HEK293 (cell line): Measurements from ENCODE around the gene NOL9.

ENCODE experiments used
- CTCF ChIA-PET: fragments of 350-600 bp; formaldehyde crosslinking; extraction: SDS; loops from one replicate; lab custom pipeline; 2021; ENCODE audit warnings: antibody characterized with exemption; lab: Yijun Ruan, JAX
- POLR2A ChIA-PET: fragments of 300-600 bp; formaldehyde crosslinking; extraction: SDS; loops from one replicate; lab custom pipeline; 2020; ENCODE audit warnings: antibody characterized with exemption, inconsistent platforms; lab: Yijun Ruan, JAX
- H3K27ac ChIP-seq: fragments of 200-500 bp; sonication (Bioruptor generic); 2 replicates; pipeline ENCODE4 v1.5.1; 2014; ENCODE audit warnings: low read depth, low read length, control low read depth, inconsistent platforms; ENCODE audit errors: extremely low read depth
- H3K36me3 ChIP-seq, 2 experiments: fragments of 200-500 bp in 1 of 2; sonication (Bioruptor generic) in 1 of 2; 1 replicate in 1 of 2; 2 replicates in 1 of 2; pipeline ENCODE4 v1.5.1; 2014 to 2017; ENCODE audit warnings: inconsistent platforms in 2 of 2, low read length in 2 of 2; ENCODE audit not compliant: control insufficient read depth in 2 of 2, insufficient read depth in 1 of 2
- H3K4me1 ChIP-seq: fragments of 200-500 bp; sonication (Bioruptor generic); 2 replicates; pipeline ENCODE4 v1.5.1; 2014; ENCODE audit warnings: mild to moderate bottlenecking, low read length, inconsistent platforms; ENCODE audit not compliant: control insufficient read depth, insufficient read depth
- H3K4me3 ChIP-seq: 2 replicates; pipeline ENCODE4 v1.5.1; 2011; ENCODE audit warnings: low read depth, mild to moderate bottlenecking, control low read depth, low read length, moderate library complexity
- H3K9me3 ChIP-seq: fragments of 200-500 bp; sonication (Bioruptor generic); 2 replicates; pipeline ENCODE4 v1.5.1; 2014; ENCODE audit warnings: low read depth, low read length, inconsistent platforms; ENCODE audit not compliant: control insufficient read depth, insufficient read depth
- EGR2 ChIP-seq: fragments of 450-650 bp; formaldehyde crosslinking; IDR thresholded peaks from 2 replicates; pipeline ENCODE4 v1.5.1; 2016; ENCODE audit warnings: low read depth, missing biosample characterization, missing genetic modification characterization
- GLIS1 ChIP-seq: fragments of 450-650 bp; formaldehyde crosslinking; IDR thresholded peaks from 2 replicates; pipeline ENCODE4 v1.5.1; 2016; ENCODE audit warnings: missing biosample characterization, missing genetic modification characterization
- MEIS1 ChIP-seq: sonication (generic); formaldehyde crosslinking; IDR thresholded peaks from 2 replicates; pipeline ENCODE4 v1.8.1; 2022; ENCODE audit warnings: missing genetic modification reagents, mild to moderate bottlenecking, borderline replicate concordance
- OSR2 ChIP-seq: fragments of 450-650 bp; formaldehyde crosslinking; IDR thresholded peaks from 2 replicates; pipeline ENCODE4 v1.5.1; 2016; ENCODE audit warnings: missing biosample characterization, missing genetic modification characterization
- SCRT1 ChIP-seq: fragments of 450-650 bp; formaldehyde crosslinking; IDR thresholded peaks from 2 replicates; pipeline ENCODE4 v1.5.1; 2016; ENCODE audit warnings: missing biosample characterization, missing genetic modification characterization, borderline replicate concordance
- SCRT2 ChIP-seq: fragments of 450-650 bp; formaldehyde crosslinking; IDR thresholded peaks from 2 replicates; pipeline ENCODE4 v1.5.1; 2016; ENCODE audit warnings: missing biosample characterization, missing genetic modification characterization
- TCF7L2 ChIP-seq: IDR thresholded peaks from 2 replicates; pipeline ENCODE4 v1.6.1; 2011; ENCODE audit warnings: low read depth, mild to moderate bottlenecking, inconsistent platforms, low read length, moderate library complexity, borderline replicate concordance
- ZFHX2 ChIP-seq: fragments of 450-650 bp; formaldehyde crosslinking; conservative IDR thresholded peaks from 2 replicates; pipeline ENCODE4 v1.5.1; 2016; ENCODE audit warnings: missing biosample characterization, missing genetic modification characterization
- ZNF155 ChIP-seq: fragments of 450-650 bp; formaldehyde crosslinking; IDR thresholded peaks from 2 replicates; pipeline ENCODE4 v1.5.1; 2016; ENCODE audit warnings: missing biosample characterization, missing genetic modification characterization
- ZNF324 ChIP-seq: fragments of 450-650 bp; formaldehyde crosslinking; IDR thresholded peaks from 2 replicates; pipeline ENCODE4 v1.5.1; 2016; ENCODE audit warnings: missing biosample characterization, missing genetic modification characterization
- ZNF350 ChIP-seq: fragments of 450-650 bp; formaldehyde crosslinking; IDR thresholded peaks from 2 replicates; pipeline ENCODE4 v1.5.0; 2017; ENCODE audit warnings: missing biosample characterization, mild to moderate bottlenecking, missing genetic modification characterization
- ZNF391 ChIP-seq: fragments of 450-650 bp; formaldehyde crosslinking; IDR thresholded peaks from 2 replicates; pipeline ENCODE4 v1.5.1; 2016; ENCODE audit warnings: low read depth, missing biosample characterization, missing genetic modification characterization, borderline replicate concordance
- ZNF555 ChIP-seq: fragments of 450-650 bp; formaldehyde crosslinking; conservative IDR thresholded peaks from 2 replicates; pipeline ENCODE4 v1.5.1; 2017; ENCODE audit warnings: missing biosample characterization, mild to moderate bottlenecking, missing genetic modification characterization, inconsistent platforms
- ZNF571 ChIP-seq: fragments of 450-650 bp; formaldehyde crosslinking; IDR thresholded peaks from 2 replicates; pipeline ENCODE4 v1.5.0; 2017; ENCODE audit warnings: missing biosample characterization, missing genetic modification characterization
- ZNF626 ChIP-seq: fragments of 450-650 bp; sonication (Bioruptor Pico); formaldehyde crosslinking; IDR thresholded peaks from 2 replicates; pipeline ENCODE4 v1.5.1; 2018; ENCODE audit warnings: missing biosample characterization, missing genetic modification characterization, inconsistent platforms
- ZNF654 ChIP-seq: fragments of 450-650 bp; formaldehyde crosslinking; IDR thresholded peaks from 2 replicates; pipeline ENCODE4 v1.5.1; 2016; ENCODE audit warnings: low read depth, missing biosample characterization, missing genetic modification characterization
- ZNF747 ChIP-seq: fragments of 450-650 bp; formaldehyde crosslinking; IDR thresholded peaks from 2 replicates; pipeline ENCODE4 v1.5.1; 2016; ENCODE audit warnings: missing biosample characterization, missing genetic modification characterization
- ZNF76 ChIP-seq: fragments of 450-650 bp; formaldehyde crosslinking; IDR thresholded peaks from 2 replicates; pipeline ENCODE4; 2016; ENCODE audit warnings: low read depth, missing biosample characterization, missing genetic modification characterization, borderline replicate concordance

Gene NOL9

DNA sequence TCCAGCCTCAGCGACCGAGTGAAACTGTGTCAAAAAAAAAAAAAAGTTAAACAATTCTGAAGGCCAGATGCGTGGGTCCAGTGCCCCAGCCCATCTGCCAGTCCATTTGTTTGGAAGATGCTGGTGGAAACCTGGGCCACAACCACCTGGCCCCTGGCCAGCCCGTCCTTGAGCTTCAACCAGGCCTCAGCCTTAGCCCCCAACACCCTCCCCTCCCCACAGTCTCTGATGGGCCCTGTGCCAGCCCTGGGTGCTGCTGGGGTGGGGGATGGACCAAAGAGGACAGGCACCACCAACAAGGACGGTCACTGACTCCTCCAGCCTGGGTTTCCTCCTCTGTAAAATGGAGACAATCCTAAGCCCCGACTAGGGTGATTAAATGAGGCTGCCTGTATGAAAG, 43.3 kb downstream of the NOL9 start (continued):
- TF ChIP-seq ZNF571: no peak
- no peak for TF ChIP-seq ZNF350 (tag by site-specific recombination)
- TF ChIP-seq ZNF654 (tag by site-specific recombination): no peak
- TF ChIP-seq EGR2 (tag by site-specific recombination): no peak
- TF ChIP-seq, all 188 proteins: peak for 0

DNA sequence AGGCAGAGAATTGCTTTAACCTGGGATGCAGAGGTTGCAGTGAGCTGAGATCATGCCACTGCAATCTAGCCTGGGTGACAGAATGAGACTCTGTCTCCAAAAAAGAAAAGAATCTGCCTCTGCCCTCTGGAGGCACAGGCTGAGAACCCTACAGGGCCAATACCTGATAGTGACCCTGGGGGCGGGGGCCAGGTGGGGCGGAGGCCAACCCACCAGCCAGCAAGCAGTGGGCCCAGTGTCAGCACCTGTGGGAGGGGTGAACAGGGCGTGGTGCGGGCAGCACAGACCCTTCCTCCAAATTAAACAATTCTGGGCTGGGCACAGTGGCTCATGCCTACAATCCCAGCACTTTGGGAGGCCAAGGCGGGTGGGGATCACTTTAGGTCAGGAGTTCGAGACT, 43.8 kb downstream of the NOL9 start:
- H3K4me1 ChIP-seq: no peaks in the 10 kb centered on the region
- H3K27ac ChIP-seq: no peak overlapping the region
- ChIA-PET CTCF (no interaction called here), POLR2A (no interaction called here)
- H3K9me3 ChIP-seq: no peaks in the 10 kb centered on the region
- TF ChIP-seq ZNF626: no peak
- TF ChIP-seq ZNF555 (tag by site-specific recombination): no peak
- TF ChIP-seq ZNF76 (tag by site-specific recombination): no peak
- no peak for TF ChIP-seq ZNF391 (tag by site-specific recombination)
- TF ChIP-seq TCF7L2: no peak
- no peak overlapping the region for H3K4me3 ChIP-seq
- H3K36me3 ChIP-seq: no peaks in the 10 kb centered on the region

DNA sequence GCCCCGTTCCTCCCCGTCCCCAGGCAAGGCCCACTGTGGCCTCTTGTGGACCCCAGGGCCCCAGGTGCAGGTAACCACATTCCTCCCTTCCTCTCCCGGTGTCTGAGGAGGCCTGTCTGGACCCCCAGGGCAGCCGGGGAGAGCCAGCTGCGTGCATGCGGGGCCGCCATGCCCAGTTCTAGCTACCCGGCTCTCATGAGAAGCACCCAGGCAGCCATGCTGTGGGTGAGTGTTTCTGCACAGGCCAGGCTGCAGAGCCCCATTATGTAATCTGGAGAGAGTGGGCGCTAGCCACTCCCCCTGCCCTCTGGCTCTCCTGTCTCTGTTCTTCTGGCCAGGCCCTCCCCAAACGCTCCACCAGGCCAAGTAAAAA, 44.4 kb downstream of the NOL9 start:
- POLR2A ChIA-PET: no interaction called here
- TF ChIP-seq ZFHX2 (tag by site-specific recombination) (peak; percentile 60), MEIS1 (CRISPR knock-in tag) (no peak), EGR2 (tag by site-specific recombination) (peak; percentile 39; the same call in 1 of the 2 replicates)
- H3K4me1 ChIP-seq: no peaks in the 10 kb centered on the region
- H3K9me3 ChIP-seq: no peaks in the 10 kb centered on the region
- no peak overlapping the region for H3K27ac ChIP-seq
- no peaks in the 10 kb centered on the region for H3K36me3 ChIP-seq
- H3K4me3 ChIP-seq: no peak overlapping the region
- CTCF ChIA-PET: no interaction called here

DNA sequence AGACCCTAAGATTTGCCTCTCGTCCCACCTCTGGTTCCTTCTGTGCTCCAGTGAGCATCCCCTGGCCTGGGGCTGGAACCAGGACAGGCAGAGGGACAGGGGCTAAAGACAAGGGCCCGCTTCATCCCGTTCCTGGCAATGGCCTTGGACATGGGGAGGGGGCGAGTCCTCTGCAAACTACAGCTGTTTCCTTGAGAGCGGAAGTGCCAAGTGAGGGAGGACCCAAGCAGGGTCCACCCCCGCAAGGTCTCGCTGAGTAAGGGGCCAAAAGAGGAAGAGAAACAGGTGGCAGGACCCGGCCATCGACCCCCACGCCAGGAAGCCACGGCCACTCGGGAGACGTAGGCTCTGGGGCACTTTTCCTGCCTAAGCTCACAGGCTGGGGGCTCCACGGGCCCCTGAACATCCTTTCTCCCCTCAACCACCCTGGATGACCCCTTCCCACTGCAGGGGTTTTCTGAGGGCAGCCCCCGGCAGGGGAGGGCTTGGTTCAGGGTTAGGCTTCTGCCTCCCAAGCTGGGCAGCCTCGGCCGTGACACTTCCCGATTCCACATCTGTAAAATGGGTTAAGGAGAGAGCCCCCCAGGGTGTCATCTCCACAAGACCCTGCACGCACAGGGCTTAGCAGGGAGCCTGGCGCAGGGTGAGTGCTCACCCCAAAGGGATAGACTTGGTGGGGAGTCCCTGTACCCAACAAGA, 44.9 kb downstream of the NOL9 start:
- ChIA-PET CTCF (no interaction called here), POLR2A (no interaction called here)
- Histone ChIP-seq H3K27ac (no peak overlapping the region), H3K4me3 (no peak overlapping the region), H3K36me3 (no peaks in the 10 kb centered on the region), H3K9me3 (no peaks in the 10 kb centered on the region), H3K4me1 (no peaks in the 10 kb centered on the region)
- TF ChIP-seq MEIS1 (CRISPR knock-in tag): no peak

DNA sequence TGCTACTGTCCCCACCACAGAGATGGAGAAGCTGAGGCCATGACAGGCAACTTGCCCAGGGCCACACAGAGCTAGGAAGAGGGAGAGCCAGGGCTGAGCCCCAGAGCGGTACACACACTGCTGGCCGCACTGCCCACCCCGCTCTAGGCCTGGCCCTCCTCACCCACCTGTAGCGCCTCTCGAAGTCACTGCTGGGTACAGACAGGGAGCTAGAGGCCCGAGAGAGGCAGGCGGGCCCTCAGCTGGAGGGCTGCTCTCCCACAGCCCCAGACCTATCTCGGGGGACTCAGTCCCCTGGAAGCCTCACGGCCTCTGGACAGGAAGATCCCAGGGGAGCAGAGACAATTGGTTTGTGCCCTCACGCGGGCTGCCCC, 45.5 kb downstream of the NOL9 start:
- Histone ChIP-seq H3K9me3 (no peaks in the 10 kb centered on the region), H3K27ac (no peak overlapping the region), H3K4me3 (no peak overlapping the region), H3K4me1 (no peaks in the 10 kb centered on the region), H3K36me3 (no peaks in the 10 kb centered on the region)
- TF ChIP-seq SCRT2 (tag by site-specific recombination) (peak; percentile 75), GLIS1 (tag by site-specific recombination) (peak; percentile 64), ZNF747 (tag by site-specific recombination) (no peak), ZNF155 (tag by site-specific recombination) (no peak), OSR2 (tag by site-specific recombination) (no peak), ZNF324 (no peak), SCRT1 (tag by site-specific recombination) (peak; percentile 41; the same call in 1 of the 2 replicates)
- POLR2A ChIA-PET: no interaction called here
- CTCF ChIA-PET: interaction anchor here (0.5 to 0.7 kb wide), 3 partner anchors 45 to 600 kb away, joined by 3 read pairs; partner anchors contain the start of gene NOL9
